ENCODE results near the gene PER3. TPM values are rescaled to one million over a fixed set of nuclear protein-coding genes. Genes with fewer than 3 reads are reported as not detected.
A peak's percentile ranks its signal among the peaks of the same experiment; 100 is the strongest.

PER3 gene
- total RNA-seq, 2 donors from 2014 or later = 1.6 to 3.7 TPM

- ATAC-seq (no peak), DNase-seq (ENCODE audit: low spot score) (no peak)
- H3K27ac Mint-ChIP-seq = no peak overlapping the region
- no peak overlapping the region for H3K4me3 Mint-ChIP-seq
- H3K9me3 Mint-ChIP-seq = peaks cover 3% of the 10 kb centered on the region
- peaks cover 15 to 17% of the 10 kb centered on the region in 2 donors for H3K27me3 Mint-ChIP-seq
- H3K4me1 Mint-ChIP-seq (ENCODE audit: low read depth in 2 of 2) = peaks cover 7 to 13% of the 10 kb centered on the region in 2 donors
- peaks cover 3% of the 10 kb centered on the region for H3K36me3 Mint-ChIP-seq
Measured at GRCh38 chr1:7767176-7767575, 16.9 kb upstream of the PER3 start.

- H3K36me3 Mint-ChIP-seq = peaks cover 5% of the 10 kb centered on the region
- H3K27ac Mint-ChIP-seq = no peak overlapping the region
- H3K27me3 Mint-ChIP-seq = peaks cover 15 to 17% of the 10 kb centered on the region in 2 donors
- no peak for DNase-seq (ENCODE audit: low spot score)
- peaks cover 3% of the 10 kb centered on the region for H3K9me3 Mint-ChIP-seq
- H3K4me1 Mint-ChIP-seq (ENCODE audit: low read depth in 2 of 2) = peaks cover 16 to 19% of the 10 kb centered on the region in 2 donors
- H3K4me3 Mint-ChIP-seq = no peak overlapping the region
- no peak for ATAC-seq
Measured at GRCh38 chr1:7768583-7768982, 15.5 kb upstream of the PER3 start.

DNA sequence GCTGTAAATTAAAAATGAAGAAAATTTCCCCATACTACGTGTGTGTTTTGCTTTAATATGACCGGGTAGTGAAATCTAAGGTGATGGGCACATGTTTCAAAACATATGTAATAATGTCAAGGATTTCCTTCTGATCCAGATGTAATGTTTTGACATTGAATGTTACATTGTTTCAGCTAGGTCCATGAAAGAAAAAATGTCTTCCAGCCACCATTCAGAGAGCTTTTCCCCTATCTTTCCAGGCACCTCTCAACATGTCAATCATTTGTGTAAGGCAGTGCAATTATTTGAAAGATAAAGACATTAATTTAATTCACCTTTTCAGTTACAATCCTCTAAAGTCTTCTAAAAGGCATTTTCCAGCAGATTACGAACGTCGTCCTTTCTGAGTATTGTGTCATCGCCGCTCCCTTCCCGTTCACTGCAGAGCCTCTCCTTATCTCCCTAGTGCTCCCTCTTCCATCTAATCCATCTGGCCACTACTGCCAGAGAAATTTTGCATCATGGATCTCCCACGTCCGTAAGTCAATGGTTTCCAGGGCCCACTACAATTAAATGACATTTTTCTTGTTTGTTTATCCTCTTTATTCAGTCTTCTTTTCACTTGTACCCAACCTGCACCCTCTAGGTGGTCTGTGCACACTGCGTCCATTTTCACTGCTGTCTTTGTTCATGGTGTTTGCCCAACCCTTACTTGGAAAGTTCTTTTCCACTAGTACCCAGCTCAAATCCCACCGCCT, 14.2 kb upstream of the PER3 start:
- ATAC-seq = no peak
- DNase-seq (ENCODE audit: low spot score) = no peak
- Mint-ChIP-seq H3K36me3 (peaks cover 15% of the 10 kb centered on the region), H3K9me3 (peaks cover 3% of the 10 kb centered on the region), H3K27me3 (peaks cover 15 to 17% of the 10 kb centered on the region in 2 donors), H3K27ac (peak overlapping the region in 1 of 2 donors; percentile 5), H3K4me3 (peak overlapping the region; percentile 5), H3K4me1 (ENCODE audit: low read depth in 2 of 2) (peaks cover 23 to 28% of the 10 kb centered on the region in 2 donors)

GRCh38 chr1:7770669-7770996, 13.5 kb upstream of the PER3 start:
- Mint-ChIP-seq H3K27me3 (peaks cover 13 to 17% of the 10 kb centered on the region in 2 donors), H3K4me1 (ENCODE audit: low read depth in 2 of 2) (peaks cover 25 to 29% of the 10 kb centered on the region in 2 donors), H3K36me3 (peaks cover 15% of the 10 kb centered on the region), H3K27ac (peak overlapping the region in 1 of 2 donors; percentile 5), H3K4me3 (peak overlapping the region; percentile 94), H3K9me3 (peaks cover 3% of the 10 kb centered on the region)
- ATAC-seq (no peak), DNase-seq (ENCODE audit: low spot score) (no peak)

GRCh38 chr1:7770997-7771822, 12.9 kb upstream of the PER3 start, which contains the start of gene VAMP3:
Gene VAMP3 (plus strand): TSS chr1:7771296. CDS start chr1:7771384, 88 bp downstream.
- H3K4me3 Mint-ChIP-seq = peak within 1 kb of the TSS; percentile 94
- H3K4me1 Mint-ChIP-seq (ENCODE audit: low read depth in 2 of 2) = peaks cover 28 to 34% of the 10 kb centered on the region in 2 donors
- ATAC-seq (peak; percentile 96 to 98), DNase-seq (ENCODE audit: low spot score) (peak; percentile 89)
- H3K36me3 Mint-ChIP-seq = peaks cover 15% of the 10 kb centered on the region
- H3K27me3 Mint-ChIP-seq = peaks cover 11 to 15% of the 10 kb centered on the region in 2 donors
- peak within 1 kb of the TSS; percentile 73 to 90 for H3K27ac Mint-ChIP-seq
- H3K9me3 Mint-ChIP-seq = peaks cover 3% of the 10 kb centered on the region

DNA sequence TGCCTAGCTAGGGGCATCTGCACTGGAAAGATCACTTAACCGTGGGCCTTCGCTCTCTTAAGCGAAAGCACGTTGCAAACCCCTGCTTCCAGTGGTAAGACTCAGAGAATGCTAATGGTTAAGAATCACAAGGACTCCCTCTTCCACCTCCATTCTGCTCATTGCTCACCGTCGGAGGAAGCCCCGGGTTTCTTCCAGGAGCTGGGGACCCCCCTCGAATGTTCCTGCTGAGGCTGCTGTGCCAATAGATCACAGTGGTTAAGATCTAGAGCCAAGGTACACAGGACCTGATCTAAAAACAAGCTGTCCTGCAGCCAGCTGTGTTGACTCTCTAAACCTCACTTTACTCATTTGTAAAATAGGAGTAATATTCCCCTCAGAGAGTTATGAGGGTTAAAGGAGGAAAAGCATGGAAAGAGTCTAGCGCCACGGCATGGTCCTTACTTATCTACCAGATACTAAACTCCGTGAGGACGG, 12.2 kb upstream of the PER3 start:
- peak overlapping the region; percentile 73 to 90 for H3K27ac Mint-ChIP-seq
- H3K27me3 Mint-ChIP-seq = peaks cover 7 to 11% of the 10 kb centered on the region in 2 donors
- peaks cover 15% of the 10 kb centered on the region for H3K36me3 Mint-ChIP-seq
- peaks cover 3% of the 10 kb centered on the region for H3K9me3 Mint-ChIP-seq
- no peak for DNase-seq (ENCODE audit: low spot score)
- H3K4me1 Mint-ChIP-seq (ENCODE audit: low read depth in 2 of 2) = peaks cover 28 to 36% of the 10 kb centered on the region in 2 donors
- H3K4me3 Mint-ChIP-seq = peak overlapping the region; percentile 94
- ATAC-seq = no peak

- no peak for ATAC-seq
- peaks cover 11% of the 10 kb centered on the region for H3K36me3 Mint-ChIP-seq
- H3K9me3 Mint-ChIP-seq = no peaks in the 10 kb centered on the region
- no peak overlapping the region for H3K4me3 Mint-ChIP-seq
- DNase-seq (ENCODE audit: low spot score) = no peak
- peaks cover 33 to 36% of the 10 kb centered on the region in 2 donors for H3K4me1 Mint-ChIP-seq (ENCODE audit: low read depth in 2 of 2)
- no peaks in the 10 kb centered on the region for H3K27me3 Mint-ChIP-seq
- no peak overlapping the region for H3K27ac Mint-ChIP-seq
Measured at GRCh38 chr1:7777591-7777990, 6.5 kb upstream of the PER3 start.

GRCh38 chr1:7778133-7778628, 5.9 kb upstream of the PER3 start:
- no peak overlapping the region for H3K27ac Mint-ChIP-seq
- H3K27me3 Mint-ChIP-seq = no peaks in the 10 kb centered on the region
- no peak for ATAC-seq
- no peak overlapping the region for H3K4me3 Mint-ChIP-seq
- peaks cover 11% of the 10 kb centered on the region for H3K36me3 Mint-ChIP-seq
- H3K9me3 Mint-ChIP-seq = no peaks in the 10 kb centered on the region
- DNase-seq (ENCODE audit: low spot score) = no peak
- peaks cover 29 to 41% of the 10 kb centered on the region in 2 donors for H3K4me1 Mint-ChIP-seq (ENCODE audit: low read depth in 2 of 2)

GRCh38 chr1:7780976-7781375, 3.1 kb upstream of the PER3 start:
- H3K27ac Mint-ChIP-seq = peak overlapping the region; percentile 12 to 42
- no peaks in the 10 kb centered on the region for H3K36me3 Mint-ChIP-seq
- ATAC-seq (no peak), DNase-seq (ENCODE audit: low spot score) (no peak)
- H3K27me3 Mint-ChIP-seq = no peaks in the 10 kb centered on the region
- H3K4me3 Mint-ChIP-seq = no peak overlapping the region
- no peaks in the 10 kb centered on the region for H3K9me3 Mint-ChIP-seq
- H3K4me1 Mint-ChIP-seq (ENCODE audit: low read depth in 2 of 2) = peaks cover 15 to 24% of the 10 kb centered on the region in 2 donors

DNA sequence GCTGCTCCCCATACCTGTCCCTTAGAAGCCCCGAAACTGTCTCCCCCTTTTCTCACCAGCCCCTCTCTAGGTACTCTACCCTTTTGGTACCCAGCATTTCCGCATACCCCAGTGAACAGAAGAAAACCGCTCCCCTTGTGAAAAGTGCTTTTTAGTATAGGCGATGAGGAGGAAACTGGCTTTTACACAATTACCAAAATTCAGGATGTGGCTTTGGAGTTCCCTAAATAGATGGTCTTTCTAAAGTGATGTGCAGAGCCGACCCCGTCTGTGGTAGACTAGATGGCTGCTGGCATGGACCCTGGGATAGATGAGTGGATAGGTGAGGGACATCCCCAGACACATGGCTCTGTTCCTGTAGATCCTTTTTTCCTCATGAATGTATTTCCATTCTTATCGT, 2.6 kb upstream of the PER3 start:
- ATAC-seq = no peak
- Mint-ChIP-seq H3K4me3 (peak overlapping the region; percentile 73), H3K36me3 (no peaks in the 10 kb centered on the region), H3K27ac (peak overlapping the region; percentile 12 to 42), H3K27me3 (no peaks in the 10 kb centered on the region), H3K4me1 (ENCODE audit: low read depth in 2 of 2) (peaks cover 18 to 20% of the 10 kb centered on the region in 2 donors), H3K9me3 (no peaks in the 10 kb centered on the region)
- DNase-seq (ENCODE audit: low spot score) = no peak

- no peaks in the 10 kb centered on the region for H3K9me3 Mint-ChIP-seq
Measured at GRCh38 chr1:7781923-7782495, 2.1 kb upstream of the PER3 start.

DNA sequence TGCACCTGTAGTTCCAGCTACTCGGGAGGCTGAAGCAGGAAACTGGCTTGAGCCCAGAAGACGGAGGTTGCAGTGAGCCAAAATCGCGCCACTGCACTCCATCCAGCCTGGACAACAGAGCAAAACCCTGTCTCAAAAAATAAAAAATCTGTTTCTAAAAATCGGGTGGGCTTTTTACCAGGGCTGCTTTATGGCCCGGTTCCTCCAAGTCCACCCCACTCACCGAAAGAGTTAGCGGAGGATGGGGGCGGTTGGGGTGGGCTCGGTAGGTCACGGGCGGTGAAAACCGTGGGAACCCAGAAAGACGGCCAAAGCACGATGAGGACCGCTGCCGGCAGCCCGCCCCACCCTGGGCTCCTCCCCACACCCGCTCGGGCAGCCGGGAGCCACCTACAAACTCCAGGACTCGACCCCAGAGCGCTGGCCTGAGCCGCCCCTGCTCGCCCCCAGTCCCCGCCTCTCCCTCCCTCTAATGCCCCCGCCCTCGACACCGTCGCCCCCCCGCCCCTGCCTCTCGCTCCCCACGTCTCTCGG, 846 bp upstream of the PER3 start:
- DNase-seq (ENCODE audit: low spot score) (peak; percentile 61), ATAC-seq (peak in 1 of 2 donors; percentile 25)
- Mint-ChIP-seq H3K27me3 (no peaks in the 10 kb centered on the region), H3K27ac (peak overlapping the region; percentile 12 to 42), H3K9me3 (no peaks in the 10 kb centered on the region), H3K4me1 (ENCODE audit: low read depth in 2 of 2) (peaks cover 19 to 20% of the 10 kb centered on the region in 2 donors), H3K36me3 (no peaks in the 10 kb centered on the region), H3K4me3 (peak overlapping the region; percentile 73)

More at GRCh38 chr1:7781923-7782495, 2.1 kb upstream of the PER3 start:
- peak overlapping the region; percentile 73 for H3K4me3 Mint-ChIP-seq
- peak overlapping the region; percentile 12 to 42 for H3K27ac Mint-ChIP-seq
- H3K27me3 Mint-ChIP-seq = no peaks in the 10 kb centered on the region
- no peak for ATAC-seq
- H3K36me3 Mint-ChIP-seq = no peaks in the 10 kb centered on the region
- H3K4me1 Mint-ChIP-seq (ENCODE audit: low read depth in 2 of 2) = peaks cover 19 to 20% of the 10 kb centered on the region in 2 donors
- no peak for DNase-seq (ENCODE audit: low spot score)

DNA sequence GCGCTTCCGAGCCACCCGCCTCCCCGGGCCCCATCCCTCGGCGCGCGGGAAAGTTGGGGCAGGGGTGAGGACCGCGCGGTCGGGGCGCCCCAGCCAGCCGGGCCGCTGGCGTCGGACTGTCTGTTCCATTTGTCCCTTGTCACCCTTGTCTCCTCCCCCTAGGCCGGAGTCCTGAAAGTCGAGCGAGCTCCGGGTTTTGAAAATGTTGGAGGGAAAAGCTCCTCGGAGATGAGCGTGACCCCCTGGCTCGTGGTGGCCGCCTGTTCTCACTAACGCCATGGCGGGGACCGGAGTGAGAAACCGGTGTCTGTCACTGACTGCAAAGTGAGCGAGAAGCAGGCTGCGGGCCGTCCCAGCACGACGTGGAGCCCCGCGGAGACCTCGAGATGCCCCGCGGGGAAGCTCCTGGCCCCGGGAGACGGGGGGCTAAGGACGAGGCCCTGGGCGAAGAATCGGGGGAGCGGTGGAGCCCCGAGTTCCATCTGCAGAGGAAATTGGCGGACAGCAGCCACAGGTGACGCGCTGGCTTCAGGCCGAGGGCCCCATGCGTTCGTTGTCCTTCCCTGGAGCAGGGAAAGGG, 491 bp downstream of the PER3 start:
- Mint-ChIP-seq H3K4me1 (ENCODE audit: low read depth in 2 of 2) (peaks cover 19 to 20% of the 10 kb centered on the region in 2 donors), H3K27me3 (no peaks in the 10 kb centered on the region), H3K9me3 (no peaks in the 10 kb centered on the region), H3K4me3 (no peak overlapping the region), H3K36me3 (peaks cover 5% of the 10 kb centered on the region), H3K27ac (no peak overlapping the region)
- ATAC-seq (no peak), DNase-seq (ENCODE audit: low spot score) (no peak)
